Measurements from ENCODE around the gene NFIC. TPM values are rescaled to one million over a fixed set of nuclear protein-coding genes. Genes with fewer than 3 reads are reported as not detected.
A peak's percentile ranks its signal among the peaks of the same experiment; 100 is the strongest.

The NFIC gene
- total and polyA plus RNA-seq, 4 donors = 17.2 to 56.2 (median 40.4) TPM

- WGBS (ENCODE audit: insufficient coverage) = 32% methylated on average over 5 of the region's 16 CpGs
- Histone ChIP-seq H3K9me3 (ENCODE audit: control insufficient read depth, insufficient read depth, low read length) (peaks cover 3% of the 10 kb centered on the region), H3K27ac (ENCODE audit: low read depth, low read length) (no peak overlapping the region), H3K27me3 (ENCODE audit: control insufficient read depth, insufficient read depth, low read length) (peaks cover 2% of the 10 kb centered on the region), H3K4me3 (ENCODE audit: low read depth, low read length) (no peak overlapping the region), H3K36me3 (ENCODE audit: control insufficient read depth, insufficient read depth, low read length) (peaks cover 3% of the 10 kb centered on the region), H3K4me1 (ENCODE audit: control insufficient read depth, insufficient read depth, low read length) (peaks cover 35% of the 10 kb centered on the region)
- DNase-seq (ENCODE audit: low read depth in 4 of 6, low spot score in 6 of 6) = peak in 1 of 6 donors; percentile 60
Measured at GRCh38 chr19:3357271-3357991, 9.0 kb upstream of the NFIC start.

- Histone ChIP-seq H3K36me3 (ENCODE audit: control insufficient read depth, insufficient read depth, low read length) (peaks cover 3% of the 10 kb centered on the region), H3K4me1 (ENCODE audit: control insufficient read depth, insufficient read depth, low read length) (peaks cover 35% of the 10 kb centered on the region), H3K27ac (ENCODE audit: low read depth, low read length) (no peak overlapping the region), H3K27me3 (ENCODE audit: control insufficient read depth, insufficient read depth, low read length) (peaks cover 2% of the 10 kb centered on the region), H3K4me3 (ENCODE audit: low read depth, low read length) (peak overlapping the region; percentile 76), H3K9me3 (ENCODE audit: control insufficient read depth, insufficient read depth, low read length) (peaks cover 3% of the 10 kb centered on the region)
- peak in 2 of 6 donors; percentile 73 to 74 for DNase-seq (ENCODE audit: low read depth in 4 of 6, low spot score in 6 of 6)
- 0% methylated on average over 27 of the region's 38 CpGs for WGBS (ENCODE audit: insufficient coverage)
Measured at GRCh38 chr19:3357992-3358688, 8.2 kb upstream of the NFIC start.

- Histone ChIP-seq H3K27me3 (ENCODE audit: control insufficient read depth, insufficient read depth, low read length) (peaks cover 2% of the 10 kb centered on the region), H3K27ac (ENCODE audit: low read depth, low read length) (no peak overlapping the region)
- WGBS (ENCODE audit: insufficient coverage) = under 1% methylated on average over 27 of the region's 27 CpGs
Measured at GRCh38 chr19:3358689-3359014, 7.7 kb upstream of the NFIC start.

GRCh38 chr19:3359015-3359918 lies 7.1 kb upstream of the NFIC start:
- H3K27ac ChIP-seq (ENCODE audit: low read depth, low read length) = peak overlapping the region; percentile 75
- under 1% methylated on average over 114 of the region's 129 CpGs for WGBS (ENCODE audit: insufficient coverage)

More at GRCh38 chr19:3358689-3359014, 7.7 kb upstream of the NFIC start:
- Histone ChIP-seq H3K4me1 (ENCODE audit: control insufficient read depth, insufficient read depth, low read length) (peaks cover 37% of the 10 kb centered on the region), H3K4me3 (ENCODE audit: low read depth, low read length) (peak overlapping the region; percentile 76), H3K9me3 (ENCODE audit: control insufficient read depth, insufficient read depth, low read length) (peaks cover 3% of the 10 kb centered on the region), H3K36me3 (ENCODE audit: control insufficient read depth, insufficient read depth, low read length) (peaks cover 4% of the 10 kb centered on the region)
- DNase-seq (ENCODE audit: low read depth in 4 of 6, low spot score in 6 of 6) = no peak

GRCh38 chr19:3359919-3360420 lies 6.4 kb upstream of the NFIC start:
- Histone ChIP-seq H3K36me3 (ENCODE audit: control insufficient read depth, insufficient read depth, low read length) (peaks cover 6% of the 10 kb centered on the region), H3K4me1 (ENCODE audit: control insufficient read depth, insufficient read depth, low read length) (peaks cover 47% of the 10 kb centered on the region), H3K4me3 (ENCODE audit: low read depth, low read length) (peak overlapping the region; percentile 73), H3K27ac (ENCODE audit: low read depth, low read length) (peak overlapping the region; percentile 75), H3K9me3 (ENCODE audit: control insufficient read depth, insufficient read depth, low read length) (no peaks in the 10 kb centered on the region), H3K27me3 (ENCODE audit: control insufficient read depth, insufficient read depth, low read length) (peaks cover 2% of the 10 kb centered on the region)
- peak in 2 of 6 donors; percentile 50 to 72 for DNase-seq (ENCODE audit: low read depth in 4 of 6, low spot score in 6 of 6)
- WGBS (ENCODE audit: insufficient coverage) = under 1% methylated on average over 81 of the region's 81 CpGs

More at GRCh38 chr19:3359015-3359918, 7.1 kb upstream of the NFIC start:
- H3K4me1 ChIP-seq (ENCODE audit: control insufficient read depth, insufficient read depth, low read length) = peaks cover 40% of the 10 kb centered on the region
- H3K27me3 ChIP-seq (ENCODE audit: control insufficient read depth, insufficient read depth, low read length) = peaks cover 2% of the 10 kb centered on the region
- H3K4me3 ChIP-seq (ENCODE audit: low read depth, low read length) = peak overlapping the region; percentile 76
- peaks cover 3% of the 10 kb centered on the region for H3K9me3 ChIP-seq (ENCODE audit: control insufficient read depth, insufficient read depth, low read length)
- peak in 2 of 6 donors; percentile 84 to 88 for DNase-seq (ENCODE audit: low read depth in 4 of 6, low spot score in 6 of 6)
- H3K36me3 ChIP-seq (ENCODE audit: control insufficient read depth, insufficient read depth, low read length) = peaks cover 6% of the 10 kb centered on the region

- peak overlapping the region; percentile 73 for H3K4me3 ChIP-seq (ENCODE audit: low read depth, low read length)
- DNase-seq (ENCODE audit: low read depth in 4 of 6, low spot score in 6 of 6) = peak in 2 of 6 donors; percentile 67 to 82
- under 1% methylated on average over 84 of the region's 90 CpGs for WGBS (ENCODE audit: insufficient coverage)
Measured at GRCh38 chr19:3360421-3361383, 5.7 kb upstream of the NFIC start.

GRCh38 chr19:3361384-3362216 lies 4.8 kb upstream of the NFIC start:
- 39% methylated on average over 19 of the region's 27 CpGs for WGBS (ENCODE audit: insufficient coverage)
- H3K4me3 ChIP-seq (ENCODE audit: low read depth, low read length) = peak overlapping the region; percentile 73
- peaks cover 11% of the 10 kb centered on the region for H3K27me3 ChIP-seq (ENCODE audit: control insufficient read depth, insufficient read depth, low read length)
- peak in 1 of 6 donors; percentile 37 for DNase-seq (ENCODE audit: low read depth in 4 of 6, low spot score in 6 of 6)
- no peak overlapping the region for H3K27ac ChIP-seq (ENCODE audit: low read depth, low read length)
- H3K4me1 ChIP-seq (ENCODE audit: control insufficient read depth, insufficient read depth, low read length) = peaks cover 61% of the 10 kb centered on the region
- peaks cover 6% of the 10 kb centered on the region for H3K36me3 ChIP-seq (ENCODE audit: control insufficient read depth, insufficient read depth, low read length)
- no peaks in the 10 kb centered on the region for H3K9me3 ChIP-seq (ENCODE audit: control insufficient read depth, insufficient read depth, low read length)

More at GRCh38 chr19:3360421-3361383, 5.7 kb upstream of the NFIC start:
- peaks cover 10% of the 10 kb centered on the region for H3K27me3 ChIP-seq (ENCODE audit: control insufficient read depth, insufficient read depth, low read length)
- peaks cover 6% of the 10 kb centered on the region for H3K36me3 ChIP-seq (ENCODE audit: control insufficient read depth, insufficient read depth, low read length)
- no peaks in the 10 kb centered on the region for H3K9me3 ChIP-seq (ENCODE audit: control insufficient read depth, insufficient read depth, low read length)
- peak overlapping the region; percentile 75 for H3K27ac ChIP-seq (ENCODE audit: low read depth, low read length)
- H3K4me1 ChIP-seq (ENCODE audit: control insufficient read depth, insufficient read depth, low read length) = peaks cover 54% of the 10 kb centered on the region

Data from spinal cord (tissue), 10 donors.